Activated naive CD4-positive, alpha-beta T cell treated with anti-CD3 and anti-CD28 coated beads for 36 hours (primary cell): ENCODE measurements around the gene ZCCHC7. TPM values are rescaled to one million over a fixed set of nuclear protein-coding genes. Genes with fewer than 3 reads are reported as not detected.
A peak's percentile ranks its signal among the peaks of the same experiment; 100 is the strongest.
"Not testable (repeated sequence)": the region's sequence is repeated elsewhere in the genome, so short reads cannot be mapped to it uniquely, and the experiment has no call there.

Experiments used
- CTCF ChIA-PET: fragments of 350-600 bp; sonication (Branson Sonifier 250); formaldehyde crosslinking; loops from one replicate; lab custom pipeline; 2021; ENCODE audit warnings: antibody characterized with exemption; lab: Charles Lee
- DNase-seq: peaks from one replicate; pipeline ENCODE4 v3.0.0-alpha.2; 2020
- H3K27ac Mint-ChIP-seq: one replicate; pipeline ENCODE4 v1.8.0; 2021; ENCODE audit warnings: mild to moderate bottlenecking, mixed read lengths
- H3K27me3 Mint-ChIP-seq: one replicate; pipeline ENCODE4 v1.8.0; 2021; ENCODE audit warnings: low read depth, mixed read lengths
- H3K36me3 Mint-ChIP-seq: one replicate; pipeline ENCODE4 v1.8.0; 2021; ENCODE audit warnings: low read depth, mixed read lengths
- H3K4me1 Mint-ChIP-seq: one replicate; pipeline ENCODE4 v1.8.0; 2021; ENCODE audit warnings: low read depth, mixed read lengths
- H3K4me3 Mint-ChIP-seq: one replicate; pipeline ENCODE4 v1.8.0; 2021; ENCODE audit warnings: mild to moderate bottlenecking, moderate library complexity, mixed read lengths
- H3K9me3 Mint-ChIP-seq: one replicate; pipeline ENCODE4 v1.8.0; 2021; ENCODE audit warnings: mixed read lengths
- intact Hi-C: fragments of 100-400 bp; cut with micrococcal nuclease; formaldehyde crosslinking; loops from one replicate; pipeline ENCODE4 v1.15.1; 2023
- total RNA-seq, 2 experiments: library from RNA; stranded (reverse); gene quantifications; one replicate each; pipeline ENCODE4 v1.2.3, GENCODE V29; 2021

Gene ZCCHC7
- total RNA-seq, 2 experiments from 2014 or later = 28.8 to 29.1 TPM

DNA sequence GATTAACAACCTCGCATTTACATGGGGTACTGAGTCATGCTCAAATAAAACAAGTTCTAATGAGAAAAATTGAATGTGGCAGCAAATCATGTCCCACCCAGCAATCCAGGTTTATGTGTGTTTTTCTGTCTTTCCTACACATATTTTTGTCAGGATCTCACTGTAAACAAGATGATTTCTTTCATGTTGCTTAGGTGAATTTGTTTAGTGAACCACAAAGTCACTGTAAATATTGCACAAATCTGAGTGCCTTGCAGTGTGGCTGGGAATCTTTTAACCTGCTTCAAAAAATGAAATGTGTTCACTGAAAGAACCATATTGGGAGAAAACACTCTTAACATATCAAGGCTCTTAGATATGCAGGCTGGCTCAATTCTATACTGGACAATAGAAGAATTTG, 23.1 kb upstream of the ZCCHC7 start:
- H3K4me3 Mint-ChIP-seq = no peak overlapping the region
- no peak overlapping the region for H3K27ac Mint-ChIP-seq

DNA sequence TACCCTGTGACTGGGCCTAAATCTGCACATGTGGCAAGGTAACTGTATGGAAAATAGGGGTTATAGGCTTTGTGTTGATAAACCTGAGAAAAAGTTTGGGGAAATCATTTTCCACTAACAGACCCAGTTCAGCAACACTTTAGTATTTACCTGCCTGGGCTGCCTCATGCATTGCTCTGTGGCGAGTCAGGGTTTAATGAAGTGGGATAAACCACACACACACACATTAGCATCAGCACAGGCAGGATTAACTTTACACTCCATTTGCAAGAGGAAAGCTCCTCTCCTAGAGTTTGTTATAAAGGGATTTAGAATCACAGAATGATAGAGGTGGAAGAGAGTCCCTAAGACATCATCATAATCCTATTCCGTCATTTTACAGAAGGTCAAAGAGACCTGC, 20.0 kb upstream of the ZCCHC7 start:
- Mint-ChIP-seq H3K27me3 (no peaks in the 10 kb centered on the region), H3K9me3 (no peaks in the 10 kb centered on the region), H3K27ac (no peak overlapping the region), H3K36me3 (no peaks in the 10 kb centered on the region), H3K4me1 (peaks cover 6% of the 10 kb centered on the region), H3K4me3 (no peak overlapping the region)
- intact Hi-C loops = no loop called here
- DNase-seq = no peak
- CTCF ChIA-PET = no interaction called here

More for the DNA sequence above, 23.1 kb upstream of the ZCCHC7 start:
- Mint-ChIP-seq H3K36me3 (no peaks in the 10 kb centered on the region), H3K9me3 (no peaks in the 10 kb centered on the region), H3K27me3 (no peaks in the 10 kb centered on the region), H3K4me1 (no peaks in the 10 kb centered on the region)
- intact Hi-C loops = no loop called here
- CTCF ChIA-PET = interaction anchor here (0.6 kb wide), 1 partner anchor 187 kb away, joined by 3 read pairs; no protein-coding TSS in a partner anchor
- DNase-seq = no peak

DNA sequence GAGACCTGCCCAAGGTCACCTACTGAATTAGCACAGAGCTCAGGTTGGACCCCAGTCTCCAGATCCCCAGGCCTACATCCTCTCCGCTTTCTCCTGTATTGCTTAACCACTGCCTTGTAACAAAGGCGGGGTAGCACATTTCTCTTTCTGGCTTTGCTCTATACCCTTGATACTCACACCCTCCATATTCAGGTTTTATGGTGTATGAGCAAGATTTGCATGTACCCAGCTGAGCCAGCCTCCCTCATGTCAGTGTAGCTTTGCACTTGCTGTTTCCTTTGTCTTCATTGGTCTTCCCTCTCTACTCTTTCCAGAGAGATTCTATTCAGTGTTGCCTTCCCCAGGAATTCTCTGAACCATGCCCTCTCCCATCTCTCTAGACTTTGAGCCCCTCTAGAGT, 19.6 kb upstream of the ZCCHC7 start:
- DNase-seq = no peak
- intact Hi-C loops = no loop called here
- H3K36me3 Mint-ChIP-seq = no peaks in the 10 kb centered on the region
- H3K27ac Mint-ChIP-seq = no peak overlapping the region
- H3K4me1 Mint-ChIP-seq = peaks cover 6% of the 10 kb centered on the region
- CTCF ChIA-PET = no interaction called here
- H3K4me3 Mint-ChIP-seq = no peak overlapping the region
- no peaks in the 10 kb centered on the region for H3K27me3 Mint-ChIP-seq
- H3K9me3 Mint-ChIP-seq = no peaks in the 10 kb centered on the region

DNA sequence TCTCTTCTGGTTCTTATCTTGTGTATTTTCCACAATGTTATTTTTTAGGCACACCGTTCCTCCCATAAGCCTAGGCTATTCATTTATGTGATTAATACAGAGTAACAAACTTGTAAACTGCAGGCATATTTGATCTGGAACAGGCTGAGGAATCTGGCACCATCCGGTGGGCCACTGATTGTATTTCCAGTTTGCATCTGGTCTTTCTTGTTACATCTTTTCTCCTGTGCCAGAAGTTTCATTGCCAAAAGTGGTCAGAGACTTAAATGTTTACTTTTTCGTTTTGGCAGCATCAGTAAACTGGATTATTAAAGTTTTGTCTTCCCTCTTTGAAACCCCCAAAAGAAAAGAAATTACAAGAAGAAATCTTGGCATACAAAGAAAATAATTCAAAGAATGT, 17.9 kb upstream of the ZCCHC7 start:
- Mint-ChIP-seq H3K36me3 (no peaks in the 10 kb centered on the region), H3K9me3 (no peaks in the 10 kb centered on the region), H3K4me3 (no peak overlapping the region), H3K27ac (no peak overlapping the region), H3K4me1 (peaks cover 19% of the 10 kb centered on the region), H3K27me3 (no peaks in the 10 kb centered on the region)
- intact Hi-C loops = no loop called here
- CTCF ChIA-PET = no interaction called here
- no peak for DNase-seq

DNA sequence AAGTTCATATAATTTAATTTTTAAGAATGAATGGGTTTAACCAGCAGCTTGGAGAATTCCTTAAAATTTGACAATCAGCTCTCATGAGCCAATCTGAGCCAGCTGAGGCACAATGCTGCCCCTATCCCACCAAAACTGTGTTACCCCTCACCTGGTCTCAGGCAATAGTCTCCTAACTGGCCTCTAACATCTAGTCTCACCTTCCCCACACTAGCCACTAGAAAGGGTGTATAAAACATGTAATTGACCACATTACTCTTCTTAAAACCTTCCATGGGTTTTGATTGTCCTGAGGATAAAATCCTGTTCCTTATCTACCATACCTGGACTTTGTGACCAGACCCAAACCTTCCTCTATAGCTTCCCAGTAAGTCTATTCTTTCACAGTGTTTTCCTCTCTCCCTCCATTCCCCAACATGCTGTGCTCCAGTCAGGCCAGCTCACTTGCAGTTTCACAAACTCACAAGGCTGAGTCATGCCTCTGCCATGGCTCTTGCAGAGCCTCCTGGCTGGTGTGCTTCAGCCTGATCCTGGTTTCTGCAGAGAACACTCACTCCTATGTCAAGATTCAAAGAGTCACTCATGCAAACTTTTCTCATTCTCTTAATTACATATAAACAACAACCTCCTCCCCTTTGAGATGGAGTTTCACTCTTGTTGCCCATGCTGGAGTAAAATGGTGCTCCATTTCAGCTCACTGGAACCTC, 16.0 kb upstream of the ZCCHC7 start:
- Mint-ChIP-seq H3K9me3 (peaks cover 4% of the 10 kb centered on the region), H3K4me1 (peaks cover 25% of the 10 kb centered on the region), H3K27me3 (no peaks in the 10 kb centered on the region), H3K4me3 (no peak overlapping the region), H3K36me3 (no peaks in the 10 kb centered on the region), H3K27ac (no peak overlapping the region)
- peak; percentile 53 for DNase-seq
- intact Hi-C loops = no loop called here
- CTCF ChIA-PET = interaction anchor here (0.7 to 1.2 kb wide), 2 partner anchors 13 to 24 kb away, joined by 3 read pairs; no protein-coding TSS in a partner anchor

DNA sequence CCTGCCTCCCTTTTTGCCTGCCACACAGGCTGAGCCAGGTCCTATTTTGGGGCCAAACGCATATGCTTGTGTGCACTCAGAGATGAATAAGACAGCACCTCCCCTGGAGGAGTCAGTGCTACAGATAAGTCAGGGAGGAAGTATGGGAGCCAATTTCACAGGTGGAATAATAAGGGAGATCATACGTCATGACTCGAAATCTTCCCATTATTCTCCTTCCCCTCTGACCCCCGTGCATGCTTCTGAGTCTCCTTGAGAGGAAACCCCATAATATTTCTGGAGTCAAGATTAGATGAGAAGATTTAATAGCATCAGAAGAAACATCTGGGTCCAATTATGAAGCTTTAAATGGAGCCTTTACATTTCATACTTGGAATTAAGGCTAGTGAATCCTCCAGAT, 15.1 kb upstream of the ZCCHC7 start:
- Mint-ChIP-seq H3K4me3 (no peak overlapping the region), H3K4me1 (peaks cover 25% of the 10 kb centered on the region), H3K9me3 (peaks cover 4% of the 10 kb centered on the region), H3K36me3 (no peaks in the 10 kb centered on the region), H3K27ac (no peak overlapping the region), H3K27me3 (no peaks in the 10 kb centered on the region)
- intact Hi-C loops = no loop called here
- CTCF ChIA-PET = no interaction called here
- DNase-seq = no peak

DNA sequence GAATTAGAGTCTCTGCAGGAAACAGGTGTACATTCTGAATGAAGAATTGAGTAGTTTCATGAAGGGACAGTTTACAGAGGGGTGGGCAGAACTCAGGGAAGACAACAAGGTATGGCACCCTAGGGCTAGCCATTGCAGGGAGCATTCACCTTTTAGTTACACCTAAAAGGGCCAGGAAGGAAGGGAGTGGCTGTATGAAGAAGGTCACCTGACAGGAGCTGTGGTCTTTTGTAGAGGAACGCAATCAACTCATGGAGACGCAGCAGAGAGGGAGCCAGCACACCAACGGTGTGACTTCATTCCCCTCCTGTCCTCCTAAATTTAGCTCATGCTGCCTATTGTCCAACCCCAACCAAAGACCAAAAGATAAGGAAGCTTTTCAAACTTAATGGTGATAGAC, 12.7 kb upstream of the ZCCHC7 start:
- CTCF ChIA-PET = no interaction called here
- Mint-ChIP-seq H3K4me3 (no peak overlapping the region), H3K27me3 (no peaks in the 10 kb centered on the region), H3K9me3 (peaks cover 4% of the 10 kb centered on the region), H3K36me3 (no peaks in the 10 kb centered on the region), H3K27ac (no peak overlapping the region), H3K4me1 (peaks cover 25% of the 10 kb centered on the region)
- peak; percentile 6 for DNase-seq
- intact Hi-C loops = no loop called here

DNA sequence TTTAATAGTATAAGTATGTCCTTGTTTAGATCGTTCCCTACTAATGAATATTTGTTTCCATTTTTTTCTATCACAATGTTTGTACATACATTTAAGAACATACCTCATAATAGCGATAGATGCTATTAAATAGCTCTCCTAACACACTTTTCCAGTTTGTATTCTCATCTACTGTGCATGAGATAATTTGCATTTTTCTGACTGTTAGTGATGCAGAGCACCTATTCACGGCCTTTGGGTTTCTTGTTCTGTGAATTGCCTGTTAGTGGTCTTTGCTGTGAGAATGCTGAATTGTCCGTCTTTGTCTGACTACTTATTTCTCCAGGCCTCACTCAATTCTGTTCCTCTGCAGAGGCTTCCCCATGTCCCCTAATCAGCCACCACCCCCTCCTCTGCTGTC, 5.9 kb upstream of the ZCCHC7 start:
- DNase-seq, H3K27me3 Mint-ChIP-seq, H3K36me3 Mint-ChIP-seq, H3K4me1 Mint-ChIP-seq, H3K27ac Mint-ChIP-seq, H3K9me3 Mint-ChIP-seq, H3K4me3 Mint-ChIP-seq, intact Hi-C loops: not testable (repeated sequence)
- CTCF ChIA-PET = interaction anchor here (0.6 to 1.1 kb wide), 2 partner anchors 32 to 118 kb away, joined by 3 read pairs; no protein-coding TSS in a partner anchor

DNA sequence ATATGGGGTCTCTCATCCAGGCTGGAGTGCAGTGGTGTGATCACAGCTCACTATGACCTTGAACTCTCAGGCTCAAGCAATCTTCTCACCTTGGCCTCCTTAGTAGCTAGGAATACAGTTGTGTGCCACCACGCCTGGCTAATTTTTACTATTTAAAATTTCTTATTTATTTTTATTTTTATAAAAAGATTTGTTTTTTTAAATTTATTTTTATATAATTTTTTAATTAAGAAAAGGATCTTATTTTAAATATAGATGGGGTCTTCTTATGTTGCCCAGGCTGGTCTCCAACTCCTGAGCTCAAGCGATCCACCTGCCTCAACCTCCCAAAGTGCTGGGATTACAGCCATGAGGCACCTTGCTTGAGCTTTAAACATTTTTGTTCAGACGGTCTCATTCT, 2.4 kb upstream of the ZCCHC7 start:
- no peak overlapping the region for H3K4me3 Mint-ChIP-seq
- H3K9me3 Mint-ChIP-seq = peaks cover 6% of the 10 kb centered on the region
- intact Hi-C loops = no loop called here
- no peak for DNase-seq
- H3K27ac Mint-ChIP-seq = no peak overlapping the region
- CTCF ChIA-PET = interaction anchor here (0.7 kb wide), 1 partner anchor 264 kb away, joined by 3 read pairs; no protein-coding TSS in a partner anchor
- H3K4me1 Mint-ChIP-seq = peaks cover 24% of the 10 kb centered on the region
- H3K27me3 Mint-ChIP-seq = no peaks in the 10 kb centered on the region
- peaks cover 4% of the 10 kb centered on the region for H3K36me3 Mint-ChIP-seq

DNA sequence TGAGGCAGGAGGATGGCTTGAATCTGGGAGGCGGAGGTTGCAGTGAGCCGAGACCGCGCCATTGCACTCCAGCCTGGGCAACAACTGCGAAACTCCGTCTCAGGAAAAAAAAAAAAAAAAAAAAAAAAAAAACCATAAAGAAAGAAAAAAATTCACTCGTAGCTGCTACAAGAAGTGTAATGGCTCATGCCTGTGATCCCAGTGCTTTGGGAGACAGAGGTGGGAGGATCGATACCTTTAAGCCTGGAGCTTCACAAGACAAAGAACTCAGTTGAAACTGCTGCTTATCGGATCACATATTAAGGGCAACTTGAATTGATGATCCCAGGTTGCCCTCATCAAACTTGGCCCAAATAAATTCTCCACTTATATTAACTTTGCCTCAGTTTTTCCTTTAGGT, 1.0 kb upstream of the ZCCHC7 start:
- H3K4me1 Mint-ChIP-seq = peaks cover 33% of the 10 kb centered on the region
- peaks cover 6% of the 10 kb centered on the region for H3K9me3 Mint-ChIP-seq
- peak overlapping the region; percentile 96 for H3K27ac Mint-ChIP-seq
- intact Hi-C loops = no loop called here
- peak overlapping the region; percentile 94 for H3K4me3 Mint-ChIP-seq
- CTCF ChIA-PET = no interaction called here
- H3K27me3 Mint-ChIP-seq = no peaks in the 10 kb centered on the region
- H3K36me3 Mint-ChIP-seq = peaks cover 6% of the 10 kb centered on the region
- no peak for DNase-seq

DNA sequence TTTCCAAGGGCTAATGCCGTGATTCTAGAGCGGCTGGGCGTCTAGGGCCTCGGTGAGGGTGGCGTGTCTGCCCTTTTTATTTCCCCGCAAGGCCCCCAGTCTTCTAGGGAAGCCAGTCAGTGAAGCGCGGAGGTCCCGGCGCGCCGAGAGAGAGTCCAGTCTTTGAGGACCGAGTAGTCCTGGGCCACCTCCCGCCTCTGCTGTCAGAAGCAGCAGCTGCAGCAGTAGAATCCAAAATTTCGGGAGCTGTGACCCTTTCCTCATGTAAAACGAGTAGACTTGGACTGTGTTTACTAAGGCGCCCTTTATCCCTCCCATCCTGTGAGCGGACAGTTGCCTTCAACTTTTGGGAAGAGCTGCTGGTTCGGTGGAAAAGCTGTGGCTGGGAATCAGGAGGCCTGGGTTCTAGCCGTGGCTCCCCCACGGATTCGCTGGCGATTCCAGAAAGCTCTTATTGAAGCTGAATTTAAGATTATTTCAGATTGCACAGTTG, 515 bp downstream of the ZCCHC7 start:
- not testable (repeated sequence) for H3K9me3 Mint-ChIP-seq, H3K36me3 Mint-ChIP-seq, H3K27me3 Mint-ChIP-seq
- Mint-ChIP-seq H3K4me1 (peaks cover 35% of the 10 kb centered on the region), H3K4me3 (peak overlapping the region; percentile 94), H3K27ac (peak overlapping the region; percentile 96)
- intact Hi-C loops = loop anchor here (1.0 to 5.0 kb wide), 11 partner anchors 42 to 354 kb away; partner anchors contain the start of genes PAX5 and ZBTB5
- CTCF ChIA-PET = interaction anchor here (1.4 to 1.5 kb wide), 2 partner anchors 84 to 188 kb away, joined by 3 to 4 read pairs; no protein-coding TSS in a partner anchor
- peak; percentile 33 for DNase-seq

DNA sequence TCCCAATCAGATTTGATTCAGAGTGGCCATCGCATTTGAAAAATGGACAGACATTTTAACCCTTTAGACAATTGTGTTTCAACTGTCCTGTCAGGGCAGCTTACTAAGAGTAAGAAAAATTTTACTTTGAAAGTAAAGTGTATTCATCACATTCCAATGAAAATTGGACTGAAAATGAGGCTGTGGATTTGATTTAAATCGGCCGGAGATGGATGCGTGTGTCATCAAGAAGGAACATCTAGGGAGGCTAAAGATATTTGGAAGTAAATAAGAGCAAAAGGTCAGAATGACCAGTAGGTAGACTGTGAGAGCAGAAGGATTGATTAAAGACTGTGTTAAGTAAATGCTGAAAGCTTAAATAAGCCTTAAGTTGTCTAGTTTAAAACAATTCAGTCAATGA, 1.5 kb downstream of the ZCCHC7 start:
- Mint-ChIP-seq H3K4me3 (peak overlapping the region; percentile 94), H3K27me3 (no peaks in the 10 kb centered on the region), H3K27ac (no peak overlapping the region), H3K36me3 (peaks cover 6% of the 10 kb centered on the region), H3K4me1 (peaks cover 35% of the 10 kb centered on the region), H3K9me3 (peaks cover 6% of the 10 kb centered on the region)
- CTCF ChIA-PET = interaction anchor here (0.7 to 1.5 kb wide), 2 partner anchors 187 to 249 kb away, joined by 3 read pairs; no protein-coding TSS in a partner anchor
- no peak for DNase-seq
- intact Hi-C loops = loop anchor here (2.0 to 5.0 kb wide), 6 partner anchors 65 to 355 kb away; no protein-coding TSS in a partner anchor
